H1 (cell line): ENCODE data around the gene NGEF.

ENCODE experiments used
- CTCF ChIP-seq, 3 experiments: IDR thresholded peaks; 1 replicate in 2 of 3; 2 replicates in 1 of 3; pipeline versions ENCODE4 v1.5.1 to v1.6.1; 2011; ENCODE audit warnings: low read length in 3 of 3, mild to moderate bottlenecking in 3 of 3, inconsistent platforms in 2 of 3, low read depth in 1 of 3, moderate library complexity in 1 of 3; ENCODE audit not compliant: insufficient read depth in 1 of 3; ENCODE audit errors: control extremely low read depth in 1 of 3
- MAX ChIP-seq: IDR thresholded peaks from 2 replicates; pipeline ENCODE4 v1.6.1; 2012; ENCODE audit warnings: inconsistent platforms

GRCh38 chr2:232873292-232873908 is 139.7 kb downstream of the NGEF start:
- no peak for TF ChIP-seq CTCF (IDR thresholded peaks at IDR 0.05; ENCODE audit: control extremely low read depth in 1 of 3, insufficient read depth in 1 of 3, low read depth in 1 of 3, low read length in 3 of 3)
- no peak for TF ChIP-seq MAX
